ENCODE data around the gene CMC1. TPM values are rescaled to one million over a fixed set of nuclear protein-coding genes. Genes with fewer than 3 reads are reported as not detected.

CMC1 gene
- total RNA-seq, 1 experiment from 2014 or later = 22.8 TPM

DNA sequence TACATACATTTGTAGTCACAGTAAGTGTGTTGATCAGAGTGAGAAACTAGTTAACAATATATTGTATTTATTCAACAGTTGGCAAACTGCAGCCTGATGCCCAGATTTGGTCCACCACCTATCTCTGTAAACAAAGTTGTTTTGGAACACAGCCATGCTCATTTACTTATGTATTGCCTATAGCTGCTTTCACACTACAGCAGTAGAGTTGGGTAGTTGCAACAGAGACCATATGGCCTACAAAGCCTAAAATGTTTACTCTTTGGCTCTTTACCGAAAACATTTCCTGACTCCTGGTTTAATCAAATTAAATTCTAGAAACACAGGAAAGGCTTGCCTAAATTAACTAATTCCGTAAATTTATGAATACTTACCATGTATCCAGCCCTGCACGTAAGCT, 39.4 kb downstream of the CMC1 start:
- Mint-ChIP-seq H3K27me3 (ENCODE audit: insufficient read depth, unreplicated experiment) (no peaks in the 10 kb centered on the region), H3K36me3 (ENCODE audit: insufficient read depth, unreplicated experiment) (peaks cover 6% of the 10 kb centered on the region), H3K4me1 (ENCODE audit: low read depth, unreplicated experiment) (no peaks in the 10 kb centered on the region), H3K4me3 (ENCODE audit: unreplicated experiment) (no peak overlapping the region), H3K27ac (ENCODE audit: unreplicated experiment) (no peak overlapping the region), H3K9me3 (ENCODE audit: unreplicated experiment) (no peaks in the 10 kb centered on the region)
- ChIA-PET CTCF (no interaction called here), POLR2A (no interaction called here)
- Histone ChIP-seq H3K9me3 (no peaks in the 10 kb centered on the region), H3K27me3 (replicated peaks; ENCODE audit: control insufficient read depth, insufficient read depth, low read length) (no peaks in the 10 kb centered on the region), H3K4me1 (no peaks in the 10 kb centered on the region), H3K4me3 (ENCODE audit: low read depth, low read length) (no peak overlapping the region), H3K36me3 (ENCODE audit: control insufficient read depth, insufficient read depth, low read length) (no peaks in the 10 kb centered on the region; the same call in 1 of the 2 replicates)
- no peak for DNase-seq
- BruUV-seq (replicated peaks) = no TSS peak
- TF ChIP-seq, protein P1, sequence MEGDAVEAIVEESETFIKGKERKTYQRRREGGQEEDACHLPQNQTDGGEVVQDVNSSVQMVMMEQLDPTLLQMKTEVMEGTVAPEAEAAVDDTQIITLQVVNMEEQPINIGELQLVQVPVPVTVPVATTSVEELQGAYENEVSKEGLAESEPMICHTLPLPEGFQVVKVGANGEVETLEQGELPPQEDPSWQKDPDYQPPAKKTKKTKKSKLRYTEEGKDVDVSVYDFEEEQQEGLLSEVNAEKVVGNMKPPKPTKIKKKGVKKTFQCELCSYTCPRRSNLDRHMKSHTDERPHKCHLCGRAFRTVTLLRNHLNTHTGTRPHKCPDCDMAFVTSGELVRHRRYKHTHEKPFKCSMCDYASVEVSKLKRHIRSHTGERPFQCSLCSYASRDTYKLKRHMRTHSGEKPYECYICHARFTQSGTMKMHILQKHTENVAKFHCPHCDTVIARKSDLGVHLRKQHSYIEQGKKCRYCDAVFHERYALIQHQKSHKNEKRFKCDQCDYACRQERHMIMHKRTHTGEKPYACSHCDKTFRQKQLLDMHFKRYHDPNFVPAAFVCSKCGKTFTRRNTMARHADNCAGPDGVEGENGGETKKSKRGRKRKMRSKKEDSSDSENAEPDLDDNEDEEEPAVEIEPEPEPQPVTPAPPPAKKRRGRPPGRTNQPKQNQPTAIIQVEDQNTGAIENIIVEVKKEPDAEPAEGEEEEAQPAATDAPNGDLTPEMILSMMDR (IDR thresholded peaks at IDR 0.05; ENCODE audit: insufficient read depth in 1 of 2, low read depth in 1 of 2, low read length in 1 of 2, severe bottlenecking in 1 of 2, unreplicated experiment in 1 of 2) = no peak
- intact Hi-C loops (cut with micrococcal nuclease; ENCODE audit: unreplicated experiment) = no loop called here

- Mint-ChIP-seq H3K36me3 (ENCODE audit: insufficient read depth, unreplicated experiment) (peaks cover 6% of the 10 kb centered on the region), H3K9me3 (ENCODE audit: unreplicated experiment) (no peaks in the 10 kb centered on the region), H3K4me1 (ENCODE audit: low read depth, unreplicated experiment) (no peaks in the 10 kb centered on the region), H3K4me3 (ENCODE audit: unreplicated experiment) (no peak overlapping the region), H3K27me3 (ENCODE audit: insufficient read depth, unreplicated experiment) (no peaks in the 10 kb centered on the region), H3K27ac (ENCODE audit: unreplicated experiment) (no peak overlapping the region)
- Histone ChIP-seq H3K4me3 (ENCODE audit: low read depth, low read length) (no peak overlapping the region), H3K9me3 (no peaks in the 10 kb centered on the region), H3K27me3 (replicated peaks; ENCODE audit: control insufficient read depth, insufficient read depth, low read length) (no peaks in the 10 kb centered on the region), H3K4me1 (no peaks in the 10 kb centered on the region), H3K36me3 (ENCODE audit: control insufficient read depth, insufficient read depth, low read length) (no peaks in the 10 kb centered on the region)
- TF ChIP-seq, protein P1 (IDR thresholded peaks at IDR 0.05; ENCODE audit: insufficient read depth in 1 of 2, low read depth in 1 of 2, low read length in 1 of 2, severe bottlenecking in 1 of 2, unreplicated experiment in 1 of 2) = peak; percentile 32 to 53
- ChIA-PET CTCF (interaction anchor here (1.0 kb wide), 1 partner anchor 575 kb away, joined by 7 read pairs; no protein-coding TSS in a partner anchor), POLR2A (no interaction called here)
- DNase-seq = peak in 1 of 2 experiments; percentile 8
- intact Hi-C loops (cut with micrococcal nuclease; ENCODE audit: unreplicated experiment) = loop anchor here (1.0 to 2.0 kb wide), 3 partner anchors 210 to 574 kb away; no protein-coding TSS in a partner anchor
- no TSS peak for BruUV-seq (replicated peaks)
These were observed 45.2 kb downstream of the CMC1 start for GRCh38 chr3:28286595-28286994.

DNA sequence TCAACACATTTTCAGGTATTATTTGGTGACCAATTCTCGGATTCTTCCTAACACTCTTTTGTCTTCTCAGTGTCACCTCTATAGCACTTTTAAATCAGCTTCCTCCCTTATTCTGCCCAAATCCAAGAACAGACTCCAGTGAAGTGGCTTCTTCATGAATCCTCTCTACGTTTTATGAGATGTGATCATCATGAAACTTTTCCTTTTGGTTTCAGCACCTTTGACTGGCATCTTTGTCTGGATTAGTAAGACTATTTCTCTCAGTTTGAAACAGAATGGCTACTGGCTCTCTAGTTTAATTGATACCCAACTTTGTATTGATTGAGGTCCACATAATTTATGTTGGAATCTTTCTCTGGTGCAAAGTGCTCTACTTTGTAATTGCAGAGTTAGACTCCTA, 45.6 kb downstream of the CMC1 start:
- Histone ChIP-seq H3K9me3 (no peaks in the 10 kb centered on the region), H3K4me3 (ENCODE audit: low read depth, low read length) (no peak overlapping the region), H3K36me3 (ENCODE audit: control insufficient read depth, insufficient read depth, low read length) (no peaks in the 10 kb centered on the region), H3K27me3 (replicated peaks; ENCODE audit: control insufficient read depth, insufficient read depth, low read length) (no peaks in the 10 kb centered on the region), H3K4me1 (no peaks in the 10 kb centered on the region)
- no peaks in the 10 kb centered on the region for H3K4me1 Mint-ChIP-seq (ENCODE audit: low read depth, unreplicated experiment)
- ChIA-PET POLR2A (no interaction called here), CTCF (interaction anchor here (1.0 kb wide), 1 partner anchor 575 kb away, joined by 7 read pairs; no protein-coding TSS in a partner anchor)
- H3K9me3 Mint-ChIP-seq (ENCODE audit: unreplicated experiment) = no peaks in the 10 kb centered on the region
- DNase-seq = no peak
- BruUV-seq (replicated peaks) = no TSS peak
- H3K36me3 Mint-ChIP-seq (ENCODE audit: insufficient read depth, unreplicated experiment) = peaks cover 6% of the 10 kb centered on the region
- no peak overlapping the region for H3K27ac Mint-ChIP-seq (ENCODE audit: unreplicated experiment)
- no peak overlapping the region for H3K4me3 Mint-ChIP-seq (ENCODE audit: unreplicated experiment)
- intact Hi-C loops (cut with micrococcal nuclease; ENCODE audit: unreplicated experiment) = loop anchor here (2.0 kb wide), 1 partner anchor 210 kb away; no protein-coding TSS in a partner anchor
- no peaks in the 10 kb centered on the region for H3K27me3 Mint-ChIP-seq (ENCODE audit: insufficient read depth, unreplicated experiment)
- TF ChIP-seq, protein P1 (IDR thresholded peaks at IDR 0.05; ENCODE audit: insufficient read depth in 1 of 2, low read depth in 1 of 2, low read length in 1 of 2, severe bottlenecking in 1 of 2, unreplicated experiment in 1 of 2) = no peak
